Measurements from ENCODE around the gene ATP10A.

The ATP10A gene

GRCh38 chr15:25717127-25717456 lies 146.0 kb downstream of the ATP10A start:
- DNase-seq (ENCODE audit: low spot score), result no peak

GRCh38 chr15:25716414-25717126 lies 146.6 kb downstream of the ATP10A start:
- no peak for DNase-seq (ENCODE audit: low spot score)

- DNase-seq (ENCODE audit: low spot score), result no peak
Measured at GRCh38 chr15:25715536-25716413, 147.4 kb downstream of the ATP10A start.

- no peak for DNase-seq (ENCODE audit: low spot score)
Measured at GRCh38 chr15:25714538-25714840, 148.6 kb downstream of the ATP10A start.

GRCh38 chr15:25713736-25714537 lies 149.2 kb downstream of the ATP10A start:
- no peak for DNase-seq (ENCODE audit: low spot score)

- no peak for DNase-seq (ENCODE audit: low spot score)
Measured at GRCh38 chr15:25712961-25713355, 150.2 kb downstream of the ATP10A start.

- no peak for DNase-seq (ENCODE audit: low spot score)
Measured at GRCh38 chr15:25712192-25712960, 150.8 kb downstream of the ATP10A start.

- no peak for DNase-seq (ENCODE audit: low spot score)
Measured at GRCh38 chr15:25711691-25712090, 151.4 kb downstream of the ATP10A start.

GRCh38 chr15:25711164-25711563 lies 152.0 kb downstream of the ATP10A start:
- no peak for DNase-seq (ENCODE audit: low spot score)

GRCh38 chr15:25710184-25710583 lies 152.9 kb downstream of the ATP10A start:
- DNase-seq (ENCODE audit: low spot score), result peak; percentile 77

- DNase-seq (ENCODE audit: low spot score), result no peak
Measured at GRCh38 chr15:25709437-25710159, 153.5 kb downstream of the ATP10A start.

- no peak for DNase-seq (ENCODE audit: low spot score)
Measured at GRCh38 chr15:25708391-25708790, 154.7 kb downstream of the ATP10A start.

GRCh38 chr15:25707656-25708365 lies 155.3 kb downstream of the ATP10A start:
- DNase-seq (ENCODE audit: low spot score), result no peak

GRCh38 chr15:25706176-25706955 lies 156.8 kb downstream of the ATP10A start:
- DNase-seq (ENCODE audit: low spot score), result no peak

- no peak for DNase-seq (ENCODE audit: low spot score)
Measured at GRCh38 chr15:25705433-25706115, 157.6 kb downstream of the ATP10A start.

- no peak for DNase-seq (ENCODE audit: low spot score)
Measured at GRCh38 chr15:25703726-25704125, 159.4 kb downstream of the ATP10A start.

GRCh38 chr15:25701721-25702465 lies 161.2 kb downstream of the ATP10A start:
- DNase-seq (ENCODE audit: low spot score), result no peak

GRCh38 chr15:25700916-25701315 lies 162.2 kb downstream of the ATP10A start:
- no peak for DNase-seq (ENCODE audit: low spot score)

GRCh38 chr15:25697586-25697985 lies 165.5 kb downstream of the ATP10A start:
- DNase-seq (ENCODE audit: low spot score), result no peak

Measured in ecto neural progenitor cell (in vitro differentiated cells).